ENCODE results near the gene CEP63. TPM values are rescaled to one million over a fixed set of nuclear protein-coding genes. Genes with fewer than 3 reads are reported as not detected.

The CEP63 gene
- total and polyA plus RNA-seq, 2 of the 8 experiments (the other 6 are each of a cell fraction or from before 2014, with no cell fraction given) = 5.3 to 18.2 TPM

DNA sequence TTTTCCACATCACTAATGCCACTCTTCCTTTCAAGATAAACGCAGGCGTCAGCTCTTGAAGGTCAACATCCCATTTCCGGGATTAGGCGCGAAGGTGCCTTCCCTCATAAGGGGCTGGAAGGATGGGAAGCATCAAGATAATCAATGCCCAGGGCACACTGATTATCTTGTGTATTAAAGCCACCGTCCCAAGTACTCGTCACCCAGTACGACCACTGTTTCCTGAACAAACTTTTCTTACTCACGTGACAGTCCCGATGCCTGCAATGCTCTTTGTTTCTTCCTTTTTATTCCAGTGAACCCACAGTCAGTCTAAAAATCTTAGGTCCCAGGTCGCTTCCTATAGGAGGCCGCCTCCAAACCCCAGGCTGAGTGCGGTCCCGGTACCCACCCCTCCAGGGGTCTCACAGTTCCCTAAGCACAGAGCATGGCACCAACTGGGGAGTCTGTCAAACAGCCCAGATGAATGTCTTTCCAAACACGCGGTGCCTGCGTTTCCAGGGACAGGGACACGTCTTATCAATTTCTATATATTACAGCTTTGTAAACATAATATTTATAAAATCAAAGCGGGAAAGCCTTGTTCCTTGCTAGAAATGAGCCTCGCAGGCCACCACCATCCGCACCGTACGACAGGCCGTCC lies 661 bp upstream of the CEP63 start (continued):
- TF ChIP-seq, protein P1, sequence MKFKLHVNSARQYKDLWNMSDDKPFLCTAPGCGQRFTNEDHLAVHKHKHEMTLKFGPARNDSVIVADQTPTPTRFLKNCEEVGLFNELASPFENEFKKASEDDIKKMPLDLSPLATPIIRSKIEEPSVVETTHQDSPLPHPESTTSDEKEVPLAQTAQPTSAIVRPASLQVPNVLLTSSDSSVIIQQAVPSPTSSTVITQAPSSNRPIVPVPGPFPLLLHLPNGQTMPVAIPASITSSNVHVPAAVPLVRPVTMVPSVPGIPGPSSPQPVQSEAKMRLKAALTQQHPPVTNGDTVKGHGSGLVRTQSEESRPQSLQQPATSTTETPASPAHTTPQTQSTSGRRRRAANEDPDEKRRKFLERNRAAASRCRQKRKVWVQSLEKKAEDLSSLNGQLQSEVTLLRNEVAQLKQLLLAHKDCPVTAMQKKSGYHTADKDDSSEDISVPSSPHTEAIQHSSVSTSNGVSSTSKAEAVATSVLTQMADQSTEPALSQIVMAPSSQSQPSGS (IDR thresholded peaks at IDR 0.05; ENCODE audit: low read length) = 0 out of 2 replicates have a peak, but pooled peaks have one; percentile 35
- no peak for TF ChIP-seq TCF12 (IDR thresholded peaks at IDR 0.05; ENCODE audit: low read depth, low read length)
- no peak for TF ChIP-seq MAFK (IDR thresholded peaks at IDR 0.05; ENCODE audit: low read depth, low read length)
- TF ChIP-seq EGR1 (IDR thresholded peaks at IDR 0.05; ENCODE audit: borderline replicate concordance, low read depth, low read length) = no peak
- TF ChIP-seq KDM1A (IDR thresholded peaks at IDR 0.05; ENCODE audit: borderline replicate concordance, low read length) = no peak

Measured in H1 (cell line).